ENCODE data around the gene AP3B2.
"Not testable (repeated sequence)": the region's sequence is repeated elsewhere in the genome, so short reads cannot be mapped to it uniquely, and the experiment has no call there.

The AP3B2 gene

DNA sequence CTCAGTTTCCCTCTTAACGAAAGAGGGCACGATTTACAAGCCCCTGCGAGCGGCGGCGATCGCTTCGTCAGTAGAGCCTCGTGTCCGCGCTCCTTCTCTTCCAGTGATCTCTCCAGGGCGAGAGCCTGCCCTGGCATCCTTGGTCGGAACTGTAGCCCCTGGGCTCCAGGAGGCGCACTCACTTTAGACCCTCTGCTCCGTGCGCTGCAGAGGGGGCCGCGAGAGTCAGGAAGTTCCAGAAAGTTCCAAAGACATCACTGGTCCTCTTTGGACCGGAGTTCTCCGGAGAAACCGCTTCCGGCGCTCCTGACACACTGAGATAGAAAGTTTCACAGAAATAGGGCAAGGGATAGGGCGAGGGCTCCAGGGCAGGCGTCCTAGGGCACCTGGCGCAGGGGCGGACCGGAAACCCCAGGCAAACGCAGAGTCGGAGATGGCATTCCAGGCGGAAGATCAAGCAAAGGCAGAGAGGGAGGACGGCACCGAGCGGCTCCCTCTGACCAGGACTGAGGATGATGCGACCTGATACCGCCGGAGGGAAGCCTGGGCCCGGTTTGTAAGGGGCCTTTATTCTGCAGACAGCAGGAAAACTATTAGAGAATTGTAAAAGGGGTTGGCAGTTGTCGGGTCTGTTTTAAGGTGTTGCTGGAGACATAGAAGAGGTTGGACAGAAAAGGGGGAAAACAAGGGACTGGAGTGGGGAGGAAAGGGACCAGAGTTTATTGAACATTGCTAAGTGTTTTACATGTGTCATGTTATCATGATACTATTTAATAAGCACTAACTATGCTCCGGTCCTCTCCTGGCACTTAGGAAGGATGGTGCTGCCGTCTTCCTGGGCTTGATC lies 61.2 kb downstream of the AP3B2 start:
- no peak for DNase-seq (ENCODE audit: low read depth)

DNA sequence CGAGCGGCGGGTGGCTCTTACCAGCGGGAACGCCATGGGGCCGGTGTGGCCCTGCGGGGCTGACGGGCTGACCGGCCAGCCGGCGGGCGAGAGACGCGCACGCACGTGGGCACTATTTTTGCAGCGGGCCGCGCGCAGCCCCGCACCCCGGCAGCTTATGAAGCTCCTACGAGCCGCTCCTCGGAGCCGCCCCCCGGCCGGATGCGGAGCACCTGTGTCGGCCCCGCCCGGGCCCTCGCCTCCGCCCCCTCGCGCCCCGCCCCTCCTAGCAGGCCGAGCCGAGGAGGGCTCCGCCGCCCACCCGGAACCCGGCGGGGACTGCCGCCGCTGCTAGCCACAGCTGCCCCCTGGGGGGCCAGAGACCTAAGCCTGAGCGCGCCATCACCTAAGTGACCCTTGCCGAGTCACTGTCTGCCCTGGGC lies 61.8 kb downstream of the AP3B2 start:
- no peak for DNase-seq (ENCODE audit: low read depth)

DNA sequence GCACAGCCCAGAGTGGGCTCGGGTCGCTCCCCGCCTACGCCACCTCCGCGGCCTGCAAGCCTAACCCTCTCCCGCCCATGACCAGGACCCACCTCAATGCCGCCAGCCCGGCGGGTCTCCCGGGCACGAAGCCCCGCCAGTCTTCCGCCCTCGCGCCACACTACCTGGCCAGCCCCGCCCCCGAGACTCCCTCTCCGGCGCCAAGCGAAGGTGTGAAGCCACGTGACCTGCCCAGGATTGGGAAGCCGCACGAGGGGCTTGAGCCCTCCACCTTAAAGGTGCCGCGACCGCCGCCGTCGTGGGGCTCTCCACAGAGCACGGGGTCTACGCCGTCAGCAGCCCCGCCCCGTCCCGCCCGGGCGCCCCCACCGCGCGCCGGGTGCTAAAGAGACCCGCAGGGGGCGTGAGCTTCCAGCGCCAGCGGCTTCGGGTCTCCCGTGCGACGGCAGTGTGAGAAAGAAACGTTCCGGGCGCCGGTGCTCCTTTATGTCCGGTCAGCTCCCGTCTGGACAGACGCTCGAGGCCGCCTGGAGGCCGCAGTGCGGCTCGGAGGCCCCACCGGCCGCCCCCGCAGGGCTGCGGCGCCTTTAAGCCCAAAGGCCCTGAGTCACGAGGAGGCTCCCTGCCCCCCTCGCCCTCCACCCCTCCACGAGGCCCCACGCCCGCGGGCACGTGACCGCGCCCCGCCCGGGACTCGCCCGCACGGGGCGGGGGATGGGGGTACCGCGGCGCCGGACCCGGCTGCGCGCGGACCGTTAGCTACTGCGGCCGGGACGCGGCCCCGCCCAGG lies 62.4 kb downstream of the AP3B2 start, which contains the start of gene CPEB1:
TSS of gene CPEB1 (minus strand) at position 319 of the 790 bp plus-strand sequence. CDS start 18,904 bp downstream, outside the sequence.
- peak; percentile 45 for DNase-seq (ENCODE audit: low read depth)

DNA sequence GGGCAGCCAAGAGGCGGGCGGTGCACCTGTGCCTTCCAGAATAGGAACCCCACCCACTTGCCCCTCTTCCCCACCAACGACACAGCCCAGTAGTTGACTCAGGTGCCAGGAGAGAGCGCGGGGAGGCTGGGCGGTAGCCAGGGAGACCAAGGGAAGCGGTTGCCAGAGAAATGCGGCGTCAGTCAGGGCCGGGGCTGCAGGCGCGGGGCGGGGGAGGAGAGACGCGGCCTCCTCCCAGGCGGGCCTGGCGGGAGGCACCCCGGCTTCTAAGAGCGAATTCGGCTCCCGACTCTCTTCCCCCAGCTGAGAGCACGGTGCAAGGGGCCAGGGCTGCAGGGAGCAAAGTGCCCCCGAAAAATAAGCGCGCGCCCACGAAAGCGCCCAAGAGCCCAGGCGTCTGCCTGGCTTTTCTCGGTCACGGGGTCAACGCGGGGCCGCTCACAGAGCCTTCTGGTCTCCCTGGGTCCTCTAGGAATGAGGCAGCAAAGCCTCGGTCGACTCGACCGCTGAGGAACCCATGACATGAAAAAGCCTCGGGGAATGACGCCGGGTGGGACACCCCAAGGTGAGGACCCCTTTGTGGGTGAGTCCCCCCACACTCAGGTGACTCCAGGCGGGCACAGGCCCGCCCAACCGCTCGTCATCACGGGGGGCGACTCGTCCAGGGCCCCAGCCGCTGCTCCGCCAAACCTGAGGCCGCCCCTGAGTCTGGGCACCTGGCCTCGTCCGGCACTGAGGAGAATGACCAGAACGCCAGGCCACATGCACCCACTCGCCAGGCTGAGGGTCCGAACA lies 63.2 kb downstream of the AP3B2 start:
- no peak for DNase-seq (ENCODE audit: low read depth)

DNA sequence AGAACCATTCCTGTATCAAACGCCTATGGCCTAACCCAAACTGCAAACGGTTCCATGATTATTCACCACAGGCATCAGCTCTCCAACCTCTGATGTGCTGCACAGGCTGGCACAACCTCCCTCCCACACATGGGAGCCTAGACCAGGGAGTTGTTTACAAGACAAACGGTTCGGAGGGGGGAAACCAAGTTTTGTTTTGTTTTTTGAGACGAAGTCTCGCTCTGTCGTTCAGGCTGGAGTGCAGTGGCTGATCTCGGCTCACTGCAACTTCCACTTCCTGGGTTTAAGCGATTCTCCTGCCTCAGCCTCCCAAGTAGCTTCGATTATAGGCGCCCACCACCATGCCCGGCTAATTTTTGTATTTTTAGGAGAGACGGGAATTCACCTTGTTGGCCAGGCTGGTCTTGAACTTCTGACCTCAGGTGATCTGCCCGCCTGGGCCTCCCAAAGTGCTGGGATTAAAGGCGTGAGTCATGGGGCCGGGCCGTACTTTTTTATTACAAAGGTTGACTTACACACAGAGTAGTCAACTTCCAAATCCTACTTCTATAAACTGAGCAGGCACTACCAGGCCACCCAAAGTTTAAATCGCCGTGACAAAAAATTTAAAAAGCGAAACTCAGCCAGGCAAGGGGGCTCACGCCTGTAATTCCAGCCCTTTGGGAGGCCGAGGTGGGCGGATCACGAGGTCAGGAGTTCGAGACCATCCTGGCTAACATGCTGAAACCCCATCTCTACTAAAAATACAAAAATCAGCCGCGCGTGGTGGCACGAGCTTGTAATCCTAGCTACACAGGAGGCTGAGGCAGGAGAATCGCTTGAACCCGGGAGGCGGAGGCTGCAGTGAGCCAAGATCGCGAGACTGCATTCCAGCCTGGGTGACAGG lies 64.5 kb downstream of the AP3B2 start:
- DNase-seq (ENCODE audit: low read depth): not testable (repeated sequence)

DNA sequence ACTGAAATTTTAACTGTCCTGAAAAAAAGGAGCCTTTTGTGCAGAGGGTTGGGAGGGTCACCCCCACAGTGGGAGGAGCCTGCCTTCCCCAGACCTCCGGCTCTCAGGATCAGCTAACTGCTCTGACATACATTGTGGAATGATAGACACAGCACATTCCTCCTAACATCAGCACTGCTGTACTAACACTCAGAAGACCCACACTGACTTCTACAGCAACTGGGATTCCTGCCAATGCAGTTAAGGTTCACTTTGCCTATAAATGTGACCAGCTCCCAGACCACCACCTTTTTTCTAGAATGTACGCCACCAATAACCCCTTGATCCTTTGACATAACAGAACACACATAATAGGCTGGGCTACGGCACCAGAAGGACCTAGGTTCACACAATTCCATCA lies 65.7 kb downstream of the AP3B2 start:
- DNase-seq (ENCODE audit: low read depth): no peak

DNA sequence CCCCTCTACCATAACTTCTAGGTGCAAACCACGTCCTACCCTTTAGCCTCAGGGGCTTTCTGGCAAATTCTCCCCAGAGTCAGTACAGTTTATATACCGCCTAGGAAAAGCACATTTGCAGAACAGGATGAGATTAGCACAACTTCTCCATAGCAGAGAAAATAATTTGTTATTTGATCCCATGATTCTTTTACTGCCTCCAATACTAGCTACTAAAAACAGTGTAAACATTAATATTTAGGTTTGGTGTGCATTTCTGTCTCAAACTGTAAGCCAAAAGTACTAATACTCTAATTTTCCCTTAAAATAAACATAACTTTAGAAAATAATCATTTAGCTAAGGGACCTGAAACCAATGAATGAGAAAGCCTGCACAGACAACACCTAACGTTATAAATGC lies 67.0 kb downstream of the AP3B2 start:
- DNase-seq (ENCODE audit: low read depth): no peak

DNA sequence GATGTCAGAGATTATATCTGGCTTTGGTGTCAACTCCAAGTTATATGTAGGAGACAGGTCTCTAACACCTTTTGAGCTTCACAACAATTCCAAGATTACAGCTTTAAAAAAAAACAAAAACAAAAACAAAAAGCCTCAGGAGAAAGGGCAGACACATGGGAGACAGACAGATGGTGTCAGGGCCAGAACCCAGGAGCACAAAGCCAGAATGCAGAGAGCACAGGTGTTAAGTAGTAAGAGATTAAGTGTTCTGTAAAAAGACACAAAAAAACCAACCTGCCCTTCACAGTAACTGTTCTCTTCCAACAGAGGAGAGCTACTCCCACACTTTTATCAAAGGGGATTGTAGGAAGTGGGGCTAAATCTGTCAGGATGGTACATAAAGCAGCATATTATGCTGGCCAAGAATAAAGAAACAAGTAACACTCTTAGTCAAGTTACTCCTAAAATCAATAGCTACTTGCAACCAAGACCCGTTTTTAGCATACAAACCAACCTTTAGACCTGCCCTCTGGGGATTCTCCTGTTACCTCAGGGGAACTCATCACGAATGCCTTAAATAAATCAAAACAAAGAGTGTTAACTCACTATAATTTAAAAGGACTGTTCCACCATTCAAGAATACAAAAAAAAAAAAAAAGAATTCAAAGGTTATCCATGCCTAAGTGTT lies 68.4 kb downstream of the AP3B2 start:
- no peak for DNase-seq (ENCODE audit: low read depth)

DNA sequence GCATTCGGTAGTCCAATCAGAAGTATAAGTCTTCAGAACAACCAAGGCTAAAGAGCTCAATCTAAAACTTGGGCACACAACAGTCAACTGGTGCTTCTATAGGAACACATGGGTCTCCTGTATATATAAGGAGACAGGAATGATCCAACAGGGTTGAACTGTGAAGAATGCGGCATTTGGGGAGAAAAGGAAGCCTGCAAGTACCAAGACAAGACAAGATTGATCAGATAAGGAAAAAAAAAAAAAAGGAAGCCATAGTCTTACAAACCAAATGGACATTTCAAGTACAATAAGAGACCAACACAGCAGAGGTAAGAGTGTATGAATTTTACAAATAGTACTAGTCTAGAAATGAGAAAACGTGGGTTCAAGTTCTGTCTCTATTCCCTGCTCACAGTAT lies 69.0 kb downstream of the AP3B2 start:
- DNase-seq (ENCODE audit: low read depth): no peak

DNA sequence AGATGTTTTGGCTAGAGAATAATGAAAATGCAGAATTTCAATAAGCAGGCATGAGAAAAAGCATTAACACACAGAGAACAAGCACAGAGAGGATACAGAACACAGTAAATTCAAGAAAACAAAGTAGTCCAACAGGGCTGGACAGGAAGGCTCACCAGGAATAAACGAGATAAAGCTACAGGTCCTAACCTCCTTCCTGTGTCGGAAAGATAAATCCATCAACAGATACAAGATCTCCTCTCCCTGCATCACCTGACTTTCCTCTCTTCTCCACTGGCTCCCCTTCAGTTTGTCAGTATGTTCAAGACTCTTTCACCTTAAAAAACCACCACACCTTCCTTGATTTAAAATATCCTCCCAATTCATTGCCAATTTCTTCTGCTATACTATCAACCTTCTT lies 73.9 kb downstream of the AP3B2 start:
- DNase-seq (ENCODE audit: low read depth): no peak

DNA sequence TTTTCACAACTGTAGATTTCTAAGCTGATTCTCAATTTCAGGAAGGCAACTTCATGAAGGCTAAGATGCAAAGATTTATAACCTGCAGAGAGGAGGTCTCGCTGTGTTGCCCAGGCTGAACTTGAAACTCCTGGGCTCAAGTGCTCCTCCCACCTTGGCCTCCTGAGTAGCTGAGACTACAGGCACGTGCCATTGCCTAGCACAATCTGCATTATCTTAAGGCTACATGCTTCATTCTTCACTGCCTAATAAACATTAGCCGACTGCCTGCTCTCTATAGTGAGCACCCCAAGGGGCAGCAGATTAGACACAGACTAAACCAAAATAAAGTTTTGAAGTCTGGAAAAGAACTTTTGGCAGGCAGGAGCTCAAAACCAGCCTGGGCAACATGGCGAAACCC lies 79.6 kb downstream of the AP3B2 start:
- DNase-seq (ENCODE audit: low read depth): no peak

DNA sequence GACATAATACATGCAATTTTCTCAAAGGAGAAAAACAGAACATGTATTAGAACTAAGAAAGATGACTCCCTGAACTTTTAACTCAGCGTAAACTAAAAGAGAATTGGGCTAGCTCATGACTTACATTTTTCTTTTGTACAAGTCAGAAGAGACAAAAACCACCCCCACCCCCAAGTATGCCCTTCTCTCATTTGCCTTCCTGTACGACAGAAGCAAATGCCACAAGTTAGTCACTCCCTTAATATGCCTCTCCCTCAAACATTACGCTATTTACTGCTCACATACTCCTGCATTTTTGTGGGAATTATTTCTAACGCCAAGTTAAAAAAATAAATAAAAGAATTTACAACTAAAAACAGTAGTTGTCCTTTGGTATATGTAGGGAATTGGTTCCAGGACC lies 84.5 kb downstream of the AP3B2 start:
- DNase-seq (ENCODE audit: low read depth): no peak

DNA sequence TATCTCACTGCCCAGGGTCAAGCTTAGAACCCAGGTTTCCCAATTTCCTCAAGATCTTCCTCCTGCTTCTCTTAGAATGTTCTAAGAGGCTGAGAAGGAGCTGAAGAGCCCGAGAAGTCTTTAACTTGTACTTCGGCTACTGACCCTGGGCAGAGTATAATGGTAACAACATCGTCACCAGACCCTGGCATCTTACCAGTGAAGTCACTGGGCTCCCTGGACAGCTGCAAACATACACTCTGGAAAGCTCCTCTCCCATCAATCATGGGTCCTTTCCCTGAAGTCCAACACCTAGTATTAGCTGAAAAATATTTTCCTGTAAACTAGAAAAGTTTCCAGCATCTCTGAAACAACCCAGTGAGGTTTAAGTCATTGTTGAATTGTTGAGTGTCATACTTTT lies 85.2 kb downstream of the AP3B2 start:
- no peak for DNase-seq (ENCODE audit: low read depth)

DNA sequence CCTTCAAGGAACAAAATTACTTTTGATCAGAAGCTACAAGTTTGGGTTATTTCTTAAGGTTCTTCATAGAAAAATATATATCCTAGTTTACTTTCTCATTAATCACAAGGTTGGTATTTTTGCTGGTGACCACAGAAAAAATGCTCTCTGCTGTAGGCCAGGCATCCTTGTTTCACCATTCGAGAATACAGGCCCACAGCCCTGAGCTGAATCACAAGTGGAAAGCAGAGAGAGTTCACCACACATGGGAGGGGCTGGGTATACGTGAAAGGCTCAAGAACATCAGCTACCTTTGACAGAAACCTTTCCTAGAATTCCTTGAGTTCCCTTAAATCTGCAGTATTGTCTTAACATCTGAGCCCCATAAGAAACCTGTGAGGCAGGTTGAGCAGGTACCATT lies 85.7 kb downstream of the AP3B2 start:
- peak; percentile 36 for DNase-seq (ENCODE audit: low read depth)

DNA sequence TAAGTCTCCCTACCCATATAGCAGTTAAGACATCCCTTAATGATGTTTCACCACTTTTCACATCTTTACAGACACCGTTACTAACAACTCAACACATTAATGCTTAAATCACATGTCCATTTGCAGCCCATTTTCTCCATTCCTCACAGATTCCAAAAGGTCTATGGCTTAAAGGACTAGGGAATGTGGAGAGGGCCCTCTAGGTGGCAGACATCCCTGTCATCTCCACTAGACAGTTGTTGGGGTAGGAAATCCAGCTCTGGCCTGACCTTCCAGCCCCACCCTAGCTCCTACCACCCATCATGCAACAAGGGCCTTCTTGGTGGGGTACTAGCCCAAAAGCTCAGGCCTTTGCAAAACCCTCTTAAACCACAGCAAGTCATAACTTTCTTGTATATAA lies 87.7 kb downstream of the AP3B2 start:
- no peak for DNase-seq (ENCODE audit: low read depth)

DNA sequence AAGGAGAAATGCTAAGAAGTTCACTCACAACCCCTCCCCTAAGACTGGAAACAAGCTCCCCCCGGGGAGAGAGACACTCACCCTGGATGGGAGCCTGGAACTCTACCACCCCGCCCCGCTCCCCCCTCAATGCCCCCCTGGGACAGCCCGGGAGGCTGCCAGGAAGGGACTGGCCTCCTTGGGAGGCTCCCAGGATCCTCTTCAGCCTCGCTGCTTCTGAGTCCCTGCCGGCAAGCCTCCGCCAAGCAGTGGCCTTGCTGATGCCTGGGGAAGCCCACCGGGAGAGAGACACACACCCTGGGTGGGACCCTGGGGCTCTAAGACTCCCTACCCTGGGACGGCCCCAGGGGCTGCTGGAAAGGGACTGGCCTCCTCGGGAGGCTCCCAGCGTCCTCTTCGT lies 95.9 kb downstream of the AP3B2 start:
- DNase-seq (ENCODE audit: low read depth): no peak

DNA sequence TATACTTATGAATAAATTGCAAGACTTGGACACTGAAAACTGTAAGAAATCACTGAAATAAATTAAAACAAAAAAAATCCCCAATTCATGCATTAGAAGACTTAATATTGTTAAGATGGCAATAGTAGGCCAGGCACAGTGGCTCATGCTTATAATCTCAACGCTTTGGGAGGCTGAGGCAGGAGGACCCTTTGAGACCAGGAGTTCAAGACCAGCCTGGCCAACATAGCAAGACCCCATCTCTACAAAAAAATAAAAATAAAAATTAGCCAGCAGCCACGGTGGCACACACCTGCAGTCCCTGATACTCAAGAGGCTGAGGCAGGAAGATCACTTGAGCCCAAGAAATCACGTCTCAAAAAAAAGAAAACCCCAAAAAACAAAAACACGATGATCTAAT lies 98.3 kb downstream of the AP3B2 start:
- no peak for DNase-seq (ENCODE audit: low read depth)
